WI38 (cell line): ENCODE results near the gene KLHL29.

ENCODE experiments used
- H3K4me3 ChIP-seq: 2 replicates; pipeline ENCODE4 v1.5.1; 2011; ENCODE audit warnings: low read depth, mild to moderate bottlenecking, control low read depth, low read length
- TF ChIP-seq, protein P1 (sequence below): IDR thresholded peaks from 2 replicates; pipeline ENCODE4 v1.5.1; 2012; ENCODE audit warnings: low read depth, mild to moderate bottlenecking, control low read depth, low read length

KLHL29 gene

DNA sequence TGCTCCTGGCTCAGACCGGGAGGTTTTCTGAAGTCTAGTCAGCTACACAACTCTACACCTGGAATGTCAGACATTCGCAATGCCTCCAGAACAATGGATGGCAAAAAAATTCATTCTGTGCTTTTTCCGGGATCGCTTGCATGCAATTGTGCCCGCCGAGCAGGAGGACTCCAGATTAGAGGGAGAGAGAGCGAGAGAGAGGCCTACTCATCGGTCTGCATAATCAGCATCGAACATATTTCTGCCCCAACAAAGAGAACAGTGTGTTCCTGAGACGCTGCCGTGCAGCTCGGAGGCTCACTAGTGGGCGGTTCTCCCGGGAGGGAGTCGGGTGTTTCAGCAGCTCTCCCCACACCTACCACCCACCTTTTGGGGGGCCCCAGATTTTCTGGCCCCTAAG is 117.1 kb downstream of the KLHL29 start:
- TF ChIP-seq, protein P1, sequence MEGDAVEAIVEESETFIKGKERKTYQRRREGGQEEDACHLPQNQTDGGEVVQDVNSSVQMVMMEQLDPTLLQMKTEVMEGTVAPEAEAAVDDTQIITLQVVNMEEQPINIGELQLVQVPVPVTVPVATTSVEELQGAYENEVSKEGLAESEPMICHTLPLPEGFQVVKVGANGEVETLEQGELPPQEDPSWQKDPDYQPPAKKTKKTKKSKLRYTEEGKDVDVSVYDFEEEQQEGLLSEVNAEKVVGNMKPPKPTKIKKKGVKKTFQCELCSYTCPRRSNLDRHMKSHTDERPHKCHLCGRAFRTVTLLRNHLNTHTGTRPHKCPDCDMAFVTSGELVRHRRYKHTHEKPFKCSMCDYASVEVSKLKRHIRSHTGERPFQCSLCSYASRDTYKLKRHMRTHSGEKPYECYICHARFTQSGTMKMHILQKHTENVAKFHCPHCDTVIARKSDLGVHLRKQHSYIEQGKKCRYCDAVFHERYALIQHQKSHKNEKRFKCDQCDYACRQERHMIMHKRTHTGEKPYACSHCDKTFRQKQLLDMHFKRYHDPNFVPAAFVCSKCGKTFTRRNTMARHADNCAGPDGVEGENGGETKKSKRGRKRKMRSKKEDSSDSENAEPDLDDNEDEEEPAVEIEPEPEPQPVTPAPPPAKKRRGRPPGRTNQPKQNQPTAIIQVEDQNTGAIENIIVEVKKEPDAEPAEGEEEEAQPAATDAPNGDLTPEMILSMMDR, result no peak
- no peak overlapping the region for H3K4me3 ChIP-seq

DNA sequence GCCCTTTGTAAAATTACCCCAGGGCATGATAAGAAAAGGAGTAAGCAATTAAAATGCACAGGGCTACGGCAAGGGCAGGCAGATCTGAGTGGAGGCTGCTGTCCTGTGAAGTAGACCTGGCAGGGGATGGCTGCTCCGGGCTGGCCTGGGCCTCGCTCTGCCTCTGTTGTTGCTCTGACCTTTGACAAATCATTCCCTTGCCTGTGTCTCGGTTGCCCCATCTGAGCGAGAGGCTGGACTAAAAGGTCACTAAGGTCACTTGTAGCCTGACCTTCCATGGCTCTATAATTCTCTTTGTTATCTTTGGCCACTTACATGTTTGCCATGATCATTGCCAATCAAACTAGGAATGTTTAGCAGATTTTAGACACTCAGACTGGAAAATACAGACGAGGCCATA is 118.1 kb downstream of the KLHL29 start:
- TF ChIP-seq, protein P1, result no peak
- H3K4me3 ChIP-seq, result no peak overlapping the region

DNA sequence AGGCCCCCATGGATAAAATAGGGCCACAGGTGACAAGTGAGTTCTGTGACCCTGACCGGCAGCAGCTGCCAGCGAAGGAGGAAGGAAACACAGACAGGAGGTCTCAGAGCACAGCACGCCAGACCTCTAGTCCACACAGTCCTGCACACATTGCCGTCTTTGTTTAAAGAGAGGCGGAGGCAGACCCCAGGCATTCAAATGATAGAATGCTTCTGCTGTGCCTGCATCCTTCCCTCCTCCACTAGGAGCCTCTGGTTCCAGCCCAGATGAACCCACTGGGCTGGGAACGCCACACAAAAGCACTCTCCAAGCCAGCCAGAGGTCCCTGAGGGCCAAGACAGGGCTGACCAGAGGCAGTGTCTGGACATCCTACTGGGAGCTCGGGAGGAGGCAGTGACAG is 118.7 kb downstream of the KLHL29 start:
- H3K4me3 ChIP-seq, result no peak overlapping the region
- TF ChIP-seq, protein P1, result no peak

DNA sequence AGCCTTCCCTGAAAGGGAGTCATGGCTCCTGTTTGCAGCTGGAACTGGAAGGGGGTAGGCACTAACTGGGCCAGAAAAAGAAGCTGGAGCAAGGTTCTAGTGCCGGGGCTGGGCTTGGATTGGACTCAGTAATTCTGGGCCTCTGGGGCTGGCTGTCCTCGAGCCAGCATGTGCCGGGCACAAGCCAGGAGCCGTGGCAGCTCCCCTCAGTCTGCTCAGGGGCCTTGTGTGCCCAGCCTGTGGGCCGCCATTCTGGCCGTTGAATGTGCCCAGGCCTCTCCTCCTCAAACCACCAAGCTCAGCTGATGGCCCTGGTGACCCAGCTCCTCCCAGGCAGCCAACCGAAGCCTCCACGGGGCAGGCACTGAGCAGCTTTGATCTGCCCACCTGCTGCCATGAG is 119.6 kb downstream of the KLHL29 start:
- TF ChIP-seq, protein P1, result no peak
- no peak overlapping the region for H3K4me3 ChIP-seq

DNA sequence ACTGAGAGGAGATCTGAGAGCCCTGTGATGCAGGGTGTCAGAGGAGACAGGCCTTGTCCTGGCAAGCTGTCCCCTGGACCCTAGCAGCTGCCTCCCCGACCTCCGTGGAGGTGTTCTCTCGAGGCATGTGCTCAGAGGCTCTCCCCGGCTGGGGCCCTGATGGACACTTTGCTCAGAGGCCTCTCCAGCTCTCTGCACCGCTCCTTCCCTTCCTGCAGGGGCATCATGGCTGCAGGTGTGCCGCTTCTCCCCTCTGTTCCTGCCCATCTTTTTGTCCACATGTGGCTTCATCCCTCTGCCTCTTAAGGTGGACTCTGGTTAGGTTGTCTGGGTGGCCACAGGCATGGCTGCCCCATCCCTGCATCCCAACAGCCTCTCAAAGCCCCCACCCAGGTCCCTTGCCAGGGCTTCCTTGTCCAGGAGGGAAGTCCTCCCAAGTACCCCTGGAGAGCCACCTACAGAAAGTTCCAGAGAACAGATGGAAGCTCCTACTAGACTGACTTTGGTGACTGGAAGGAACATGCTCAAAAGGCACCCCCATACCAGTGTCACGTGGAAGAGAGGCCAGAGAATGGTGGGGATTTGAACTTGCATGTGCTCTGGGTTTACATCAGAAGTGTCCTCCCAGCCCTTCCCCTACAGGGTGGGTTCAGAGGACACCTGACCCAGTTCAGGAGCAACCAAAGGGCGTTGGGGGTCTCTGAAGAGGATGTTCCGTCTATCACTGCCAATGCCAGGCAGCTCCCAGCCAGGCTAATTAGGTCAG is 120.4 kb downstream of the KLHL29 start:
- H3K4me3 ChIP-seq, result no peak overlapping the region
- TF ChIP-seq, protein P1, result no peak

DNA sequence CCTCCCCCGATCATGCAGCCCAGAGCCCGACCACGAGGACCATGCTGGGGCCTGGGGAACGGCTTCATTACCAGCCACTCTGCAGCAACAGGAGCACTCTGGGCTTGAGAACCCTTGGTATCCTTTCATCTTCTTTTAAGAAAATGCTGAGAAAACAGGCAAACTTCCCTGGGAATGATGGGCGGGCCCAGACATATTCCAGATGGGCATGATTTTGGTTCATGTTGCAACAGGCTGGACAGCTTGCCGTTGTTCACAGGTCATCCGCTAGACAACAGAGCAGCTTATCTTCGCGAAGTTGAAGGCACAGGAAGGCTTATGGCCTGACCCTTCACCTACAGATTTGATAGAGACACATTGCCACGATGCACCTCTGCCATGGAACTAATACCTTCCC is 121.0 kb downstream of the KLHL29 start:
- TF ChIP-seq, protein P1, result no peak
- no peak overlapping the region for H3K4me3 ChIP-seq

DNA sequence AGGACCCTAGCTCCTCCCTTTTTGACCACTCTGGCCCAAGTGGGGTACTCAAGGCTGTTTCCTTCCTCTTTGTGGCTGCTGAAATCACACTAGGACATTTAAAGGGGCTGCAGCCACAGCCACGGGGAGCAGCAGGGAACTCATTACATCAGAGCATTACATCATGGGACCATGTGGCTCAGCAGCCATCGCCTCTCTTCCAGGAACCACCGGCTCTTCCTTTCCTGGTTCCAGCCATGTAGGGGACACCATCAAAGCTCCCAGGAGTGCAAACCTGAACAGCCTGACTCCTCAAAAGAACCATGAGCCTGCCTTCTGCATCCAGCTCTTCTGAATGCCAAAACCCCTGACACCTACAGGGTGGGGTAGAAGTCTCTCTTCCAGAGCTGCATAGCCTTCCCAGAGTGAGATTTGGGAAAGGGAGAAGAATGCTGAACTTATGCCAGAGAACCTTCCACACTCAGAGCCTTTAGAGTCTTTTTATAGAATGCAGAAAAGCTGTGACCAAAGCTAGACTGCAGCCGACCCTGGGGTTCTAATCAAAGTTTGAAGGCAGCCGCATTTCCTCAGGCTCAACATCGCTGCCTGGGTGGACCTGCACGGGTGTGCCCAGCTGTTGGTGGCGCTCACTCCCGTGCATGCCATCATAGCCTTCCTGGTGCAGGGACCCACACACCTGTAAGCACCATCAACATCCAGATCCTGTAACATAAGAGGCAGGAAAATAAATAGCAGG is 121.7 kb downstream of the KLHL29 start:
- no peak overlapping the region for H3K4me3 ChIP-seq
- TF ChIP-seq, protein P1, result no peak
